HG03460 (cell line): ENCODE data around the gene GRK6.
A peak's percentile ranks its signal among the peaks of the same experiment; 100 is the strongest.

Source experiments
- ATAC-seq: cut with Tn5 transposase; IDR thresholded peaks from one replicate; pipeline ENCODE4 v1.9.1; 2021; ENCODE audit not compliant: unreplicated experiment

The GRK6 gene

DNA sequence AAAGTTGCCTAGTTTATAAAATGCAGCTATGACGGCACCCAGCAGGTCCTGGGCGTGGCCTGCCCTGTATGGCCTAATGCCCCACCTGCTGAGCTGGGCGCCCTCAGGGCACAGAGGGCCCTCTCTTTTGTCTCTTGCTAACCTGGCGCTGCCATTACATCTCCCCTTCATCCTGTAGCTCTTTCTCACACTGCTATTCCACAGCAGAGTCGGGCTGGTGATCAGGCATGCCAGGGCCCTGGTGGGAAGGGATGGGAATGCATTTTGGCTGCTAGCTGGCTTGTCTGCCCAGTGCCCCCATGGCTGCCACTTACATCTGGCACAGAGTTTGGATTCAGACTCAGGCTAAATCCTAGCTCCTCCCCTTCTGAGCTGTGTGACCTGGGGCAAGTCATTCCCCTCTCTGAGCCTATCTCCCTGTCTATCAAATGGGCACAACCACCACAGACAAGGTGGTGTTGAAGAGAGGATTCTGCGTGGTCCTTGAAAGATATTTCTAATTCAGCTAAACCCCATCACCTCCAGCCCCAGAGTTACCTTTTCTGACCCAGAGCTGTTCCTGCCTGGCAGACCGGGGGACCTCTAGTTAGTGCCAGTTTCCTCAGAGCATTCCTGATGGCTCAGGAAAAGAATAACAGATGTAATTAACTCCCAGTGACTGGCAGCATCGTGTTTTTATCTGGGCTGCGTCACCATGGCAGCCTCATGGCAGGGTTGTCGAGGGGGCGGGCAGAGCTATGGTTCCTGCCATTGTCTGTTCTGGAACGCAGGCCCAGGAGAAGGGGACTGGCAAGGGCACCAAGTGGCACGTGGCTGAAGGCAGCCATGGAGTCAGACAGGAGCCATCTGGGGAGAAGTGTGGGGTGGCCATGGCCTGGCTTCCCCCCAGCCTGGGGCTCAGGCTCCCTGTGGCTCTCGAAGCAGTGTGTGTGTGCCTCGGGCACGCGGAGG, 26.5 kb downstream of the GRK6 start:
- ATAC-seq, result no peak

DNA sequence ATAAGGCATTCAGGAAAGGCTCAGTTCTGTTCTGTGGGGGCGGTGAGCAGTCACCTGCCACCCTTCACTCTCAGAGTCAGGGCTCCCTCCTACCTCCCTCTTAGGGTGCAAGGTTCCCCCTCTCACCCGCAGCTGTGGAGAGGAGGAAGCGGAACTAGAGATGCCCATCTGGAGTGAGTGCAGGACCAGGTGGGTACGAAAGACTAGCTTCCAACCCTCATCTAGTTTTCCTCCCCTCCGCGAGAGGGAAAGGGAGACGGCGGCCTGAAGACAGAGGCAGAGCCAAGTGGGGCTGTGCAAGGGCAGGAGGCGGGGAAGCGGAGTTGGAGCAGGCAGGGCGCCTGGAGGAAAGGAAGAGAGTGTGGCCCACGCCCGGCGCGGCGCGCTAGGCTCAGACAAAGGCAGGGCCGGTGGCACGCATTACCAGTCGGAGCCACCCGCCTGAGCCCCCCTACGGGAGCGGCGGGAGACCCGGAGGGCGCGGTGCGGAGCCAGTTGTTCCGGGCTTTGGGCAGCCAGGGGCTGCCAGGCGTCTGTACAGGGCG, 27.4 kb downstream of the GRK6 start:
- ATAC-seq, result no peak

DNA sequence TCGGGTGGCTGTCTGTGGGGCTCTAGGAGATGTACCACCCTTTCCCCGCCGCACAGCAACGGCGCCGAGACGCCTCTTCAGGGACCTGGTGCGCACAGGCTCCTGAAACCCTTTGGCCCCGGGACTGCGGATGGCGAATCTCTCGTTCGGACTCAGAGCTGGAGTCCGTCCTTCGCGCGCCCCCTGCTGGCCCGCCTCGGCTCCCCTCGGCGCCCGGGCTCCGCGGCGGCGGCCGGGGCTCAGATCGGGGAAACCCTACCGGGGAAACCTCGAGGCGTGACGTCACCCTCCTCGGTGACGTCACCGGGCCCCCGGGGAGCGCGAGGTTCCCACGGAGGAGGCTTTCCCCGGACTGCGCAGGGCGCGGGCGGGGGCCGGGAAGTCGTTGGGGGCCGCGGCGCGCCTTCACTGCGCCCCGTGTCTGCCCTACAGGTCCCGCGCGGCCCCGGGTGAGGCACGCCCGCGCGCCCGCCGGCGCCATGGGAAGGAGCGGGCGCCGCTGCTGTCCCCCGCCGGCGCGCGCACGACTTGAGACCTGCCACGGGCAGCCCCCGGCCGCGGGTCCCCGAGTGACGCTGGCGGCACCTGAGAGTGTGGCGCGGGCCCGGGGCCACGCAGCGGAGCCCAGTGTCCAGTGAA, 28.0 kb downstream of the GRK6 start:
- ATAC-seq, result peak; percentile 44

DNA sequence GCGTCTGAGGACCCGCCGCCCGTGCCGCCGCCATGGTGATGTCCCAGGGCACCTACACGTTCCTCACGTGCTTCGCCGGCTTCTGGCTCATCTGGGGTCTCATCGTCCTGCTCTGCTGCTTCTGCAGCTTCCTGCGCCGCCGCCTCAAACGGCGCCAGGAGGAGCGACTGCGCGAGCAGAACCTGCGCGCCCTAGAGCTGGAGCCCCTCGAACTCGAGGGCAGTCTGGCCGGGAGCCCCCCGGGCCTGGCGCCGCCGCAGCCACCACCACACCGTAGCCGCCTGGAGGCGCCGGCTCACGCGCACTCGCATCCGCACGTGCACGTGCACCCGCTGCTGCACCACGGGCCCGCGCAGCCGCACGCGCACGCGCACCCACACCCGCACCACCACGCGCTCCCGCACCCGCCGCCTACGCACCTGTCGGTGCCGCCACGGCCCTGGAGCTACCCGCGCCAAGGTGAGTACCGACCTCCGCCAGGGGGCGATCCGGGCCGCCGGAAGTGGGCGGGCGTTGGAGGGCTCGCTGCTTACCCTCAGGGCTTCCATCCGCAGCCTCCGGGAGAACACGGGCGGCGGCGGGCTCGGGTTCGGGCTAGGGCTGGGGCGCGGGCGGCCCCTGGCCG, 28.7 kb downstream of the GRK6 start:
- ATAC-seq, result peak; percentile 51

DNA sequence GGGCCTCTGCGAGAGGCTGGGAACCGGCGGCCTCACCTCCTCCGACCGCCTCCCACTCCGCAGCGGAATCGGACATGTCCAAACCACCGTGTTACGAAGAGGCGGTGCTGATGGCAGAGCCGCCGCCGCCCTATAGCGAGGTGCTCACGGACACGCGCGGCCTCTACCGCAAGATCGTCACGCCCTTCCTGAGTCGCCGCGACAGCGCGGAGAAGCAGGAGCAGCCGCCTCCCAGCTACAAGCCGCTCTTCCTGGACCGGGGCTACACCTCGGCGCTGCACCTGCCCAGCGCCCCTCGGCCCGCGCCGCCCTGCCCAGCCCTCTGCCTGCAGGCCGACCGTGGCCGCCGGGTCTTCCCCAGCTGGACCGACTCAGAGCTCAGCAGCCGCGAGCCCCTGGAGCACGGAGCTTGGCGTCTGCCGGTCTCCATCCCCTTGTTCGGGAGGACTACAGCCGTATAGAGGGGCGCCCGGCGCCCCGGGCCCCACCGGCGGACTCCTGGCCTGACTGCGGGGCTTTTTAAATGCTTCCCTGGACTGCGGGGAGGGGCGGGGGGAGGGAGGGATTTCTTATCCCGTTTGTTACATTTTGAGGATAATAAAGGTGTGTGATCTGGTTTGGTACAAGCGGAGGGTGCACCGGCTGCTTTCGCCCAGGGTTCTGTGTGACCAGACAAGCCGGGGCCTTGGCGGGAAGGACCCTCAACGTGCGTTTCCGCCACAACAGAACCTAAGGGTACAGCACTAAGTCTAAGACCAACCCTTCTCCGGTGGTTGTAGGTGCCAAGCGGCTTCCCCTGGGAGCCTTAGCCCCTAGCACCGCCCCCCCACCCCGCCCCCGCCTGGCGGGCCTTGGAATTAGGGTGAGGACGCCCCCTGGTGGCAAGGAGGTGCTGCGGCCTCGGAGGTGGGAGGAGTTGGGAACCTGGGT, 29.4 kb downstream of the GRK6 start:
- peak; percentile 16 for ATAC-seq

DNA sequence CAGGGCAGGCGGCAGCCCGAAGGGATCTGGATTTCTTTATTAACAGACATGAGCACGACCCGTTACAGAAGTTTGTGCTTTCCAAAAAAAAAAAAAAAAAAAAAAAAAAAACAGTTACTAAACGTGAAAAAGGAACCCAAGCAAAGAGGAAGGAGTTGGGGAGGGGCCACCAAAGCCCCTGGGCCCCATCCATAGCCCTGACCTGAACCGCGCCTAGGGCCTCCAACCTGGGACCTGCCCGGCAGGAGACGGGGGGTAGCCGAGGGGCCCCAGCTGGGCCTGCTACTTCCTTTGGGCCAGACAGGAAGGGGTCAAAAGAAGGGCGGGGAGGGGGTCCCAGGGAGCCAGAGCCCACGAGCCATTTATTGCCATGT, 30.1 kb downstream of the GRK6 start:
- ATAC-seq, result no peak

DNA sequence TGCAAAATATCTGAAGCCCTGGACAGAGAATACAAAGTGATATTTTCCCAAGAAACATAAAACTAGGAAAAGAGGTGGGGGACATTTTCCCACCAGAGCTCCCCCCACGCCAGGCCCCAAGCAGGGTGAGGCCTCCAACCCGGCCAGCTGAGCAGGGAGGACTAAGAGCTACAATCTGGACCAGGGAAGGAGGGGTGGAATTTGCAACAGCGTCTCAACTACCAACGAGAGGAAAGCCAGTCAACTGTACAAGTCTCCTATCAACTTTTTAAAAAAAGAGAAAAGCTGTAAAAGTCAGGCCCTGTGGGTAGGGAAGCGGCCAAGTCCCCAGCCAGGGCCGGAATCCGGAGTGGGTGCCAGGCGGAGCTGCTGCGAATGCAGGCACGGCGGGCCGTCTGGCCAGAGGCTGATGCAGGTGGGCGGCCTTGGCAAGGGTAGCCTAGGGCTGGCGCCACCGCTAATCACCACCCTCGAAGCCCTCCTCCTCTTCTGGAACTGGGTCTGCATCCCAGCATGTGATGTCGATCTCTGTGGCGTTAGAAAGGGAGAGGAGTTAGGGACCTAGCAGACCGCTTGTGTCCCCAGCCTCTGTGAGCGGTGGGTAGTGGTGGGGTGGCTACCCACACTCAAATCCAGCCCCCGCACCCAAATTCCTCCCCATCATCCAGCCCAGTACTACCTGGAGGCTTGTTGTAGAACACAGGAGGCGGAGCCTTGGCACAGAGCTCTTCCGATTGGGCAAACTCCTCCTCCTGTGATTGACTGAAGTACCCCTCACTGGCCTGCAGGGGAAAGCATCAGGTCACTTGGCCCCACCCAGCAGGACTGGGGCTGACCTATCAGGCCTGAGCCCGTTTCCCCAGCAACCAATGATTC, 30.7 kb downstream of the GRK6 start:
- peak; percentile 34 for ATAC-seq

DNA sequence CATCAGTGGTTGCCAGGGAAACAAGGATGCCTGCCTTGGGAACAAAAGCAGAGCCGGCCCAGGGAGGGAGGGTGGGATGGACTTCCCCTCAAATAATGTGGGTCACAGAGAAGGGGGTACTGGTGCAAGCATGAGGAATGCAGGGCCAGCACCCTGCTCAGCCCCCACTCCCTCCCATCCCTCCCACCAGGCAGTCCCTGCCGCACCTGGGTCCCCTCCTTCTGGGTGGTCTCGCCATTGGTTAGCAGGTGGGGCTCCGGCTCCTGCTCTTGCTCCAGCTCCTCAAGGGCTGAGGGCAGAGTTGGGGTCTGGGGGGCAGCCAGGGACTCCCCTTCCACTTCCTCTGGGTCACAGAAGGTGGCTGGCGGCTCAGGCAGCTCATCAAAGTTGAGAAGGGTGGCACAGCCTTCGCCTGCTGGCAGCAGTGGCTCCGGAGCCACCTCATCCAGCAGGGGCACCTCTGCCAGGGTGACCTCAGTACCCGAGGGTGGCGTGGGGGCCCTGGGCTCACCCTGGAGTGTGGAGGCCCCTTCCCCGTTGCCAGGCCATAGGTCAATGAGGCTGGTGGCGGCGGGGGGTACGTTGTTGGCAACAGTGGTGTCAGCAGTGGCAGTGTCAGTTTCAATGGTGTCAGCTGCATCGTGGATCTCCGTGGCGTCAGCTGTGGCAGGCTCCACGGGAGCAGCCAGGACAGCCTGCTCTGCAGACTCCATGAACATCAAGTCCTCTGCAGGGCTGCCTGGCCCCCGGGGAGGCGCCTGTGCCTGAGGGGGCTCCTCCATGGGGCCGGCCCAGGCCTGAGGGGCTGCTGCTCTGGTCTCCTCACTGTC, 31.6 kb downstream of the GRK6 start:
- no peak for ATAC-seq

DNA sequence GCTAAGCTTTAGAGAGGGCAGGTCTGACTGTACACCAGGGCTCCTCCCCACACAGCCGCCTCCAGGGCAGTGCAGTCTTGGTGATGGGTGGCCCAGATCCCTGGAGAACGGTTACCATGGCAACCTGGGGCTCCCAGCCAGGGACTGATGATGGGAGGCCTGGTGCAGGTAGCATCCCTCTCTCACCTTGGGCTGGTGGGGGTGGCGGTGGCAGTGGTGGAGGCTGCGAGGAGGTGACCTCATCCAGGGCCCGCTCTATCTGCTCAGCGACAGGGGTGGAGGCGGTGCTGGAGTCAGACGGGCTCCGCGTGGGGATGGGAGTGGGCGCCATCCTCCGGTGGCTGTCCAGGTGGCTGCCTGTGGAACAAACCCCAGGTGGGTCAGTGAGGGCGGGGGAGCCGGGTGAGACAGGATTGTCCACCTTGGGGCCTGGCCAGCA, 32.5 kb downstream of the GRK6 start:
- ATAC-seq, result no peak

DNA sequence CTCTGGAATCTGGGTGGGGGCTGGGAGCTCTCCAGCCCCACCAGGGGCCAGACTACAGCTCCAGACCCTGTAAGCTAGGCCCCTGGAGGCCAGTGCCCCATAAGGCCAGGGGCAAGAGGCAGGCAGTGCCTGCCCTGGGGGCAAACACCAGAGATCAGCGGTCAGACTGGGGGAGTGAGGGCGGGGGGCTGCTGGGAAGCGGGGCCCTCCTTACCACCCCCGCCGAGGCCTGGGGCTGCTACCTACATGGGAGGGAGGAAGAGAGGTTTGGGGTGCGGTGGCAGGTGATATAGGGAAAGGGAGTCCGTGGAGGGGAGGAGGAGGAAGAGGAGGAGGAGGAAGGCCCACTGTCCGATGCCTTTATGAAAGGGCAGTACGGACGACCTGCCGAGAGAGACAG, 32.9 kb downstream of the GRK6 start:
- no peak for ATAC-seq

DNA sequence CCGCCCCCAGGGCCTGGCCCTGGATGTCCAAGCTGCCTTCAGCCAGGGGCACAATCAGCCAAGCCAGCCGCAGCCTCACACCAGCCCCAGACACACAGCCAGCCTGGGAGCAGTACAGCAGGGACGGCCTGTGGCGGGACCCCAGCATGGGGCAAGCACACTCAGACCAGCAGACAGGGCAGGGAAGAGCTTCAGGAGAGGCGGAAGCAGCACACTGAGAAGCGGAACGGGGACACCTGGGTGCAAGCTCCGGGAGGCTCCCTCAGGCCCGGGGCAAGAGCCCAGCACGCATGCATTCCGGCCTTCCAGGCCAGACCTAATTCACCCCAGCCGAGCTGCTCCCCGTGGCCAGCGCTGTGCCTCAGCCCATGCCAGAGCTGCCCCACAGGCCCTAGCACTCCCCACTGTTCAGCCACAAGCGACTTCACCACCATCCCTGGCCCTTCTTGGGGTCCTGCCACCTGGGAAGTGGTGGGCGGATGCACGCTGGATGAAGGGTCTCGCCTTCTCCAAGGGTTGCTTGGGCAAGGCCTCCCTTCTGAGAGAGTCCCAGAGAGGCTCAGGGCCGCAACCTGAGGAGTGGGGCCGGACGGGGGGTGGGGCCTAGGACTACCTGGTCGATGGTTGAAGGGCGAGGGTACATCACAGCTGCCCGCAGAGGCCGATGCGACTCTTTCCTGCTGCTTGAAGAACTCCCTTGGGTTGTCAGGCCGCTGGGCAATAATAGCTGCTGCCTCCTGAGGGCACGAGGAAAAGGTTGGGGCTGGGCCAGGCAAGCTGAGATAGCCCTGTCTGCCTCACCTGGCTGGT, 33.5 kb downstream of the GRK6 start:
- ATAC-seq, result no peak

DNA sequence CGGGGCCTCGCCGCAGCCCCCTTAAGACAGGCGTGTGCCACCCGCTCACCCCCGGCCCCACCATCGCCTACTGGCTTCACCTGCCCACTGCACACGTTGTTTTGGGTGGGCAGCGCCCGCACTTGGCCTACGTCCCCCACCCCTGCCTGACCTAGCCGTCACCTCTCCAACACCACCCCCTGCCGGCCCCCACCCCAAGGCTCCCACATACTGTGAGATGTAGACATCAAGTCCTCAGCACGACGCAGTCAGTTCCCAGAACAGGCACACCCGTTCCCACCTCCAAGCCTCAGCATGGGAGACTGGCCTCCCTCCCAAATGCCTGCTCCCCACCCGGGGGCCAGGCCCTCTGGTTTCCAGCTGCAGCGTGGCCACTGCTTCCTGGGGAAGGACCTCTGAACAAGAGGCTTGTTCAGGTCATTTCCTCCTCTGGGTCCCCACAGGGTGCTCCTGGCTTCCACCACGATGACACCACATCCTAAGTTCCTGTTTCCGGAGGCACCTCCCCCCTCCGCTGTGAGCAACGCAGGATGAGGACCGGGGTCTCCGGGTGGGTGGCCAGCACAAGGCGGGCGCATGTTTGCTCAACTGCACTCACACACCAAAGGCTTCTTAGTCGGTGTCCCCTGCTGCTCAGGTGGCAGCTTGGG, 35.7 kb downstream of the GRK6 start:
- no peak for ATAC-seq

DNA sequence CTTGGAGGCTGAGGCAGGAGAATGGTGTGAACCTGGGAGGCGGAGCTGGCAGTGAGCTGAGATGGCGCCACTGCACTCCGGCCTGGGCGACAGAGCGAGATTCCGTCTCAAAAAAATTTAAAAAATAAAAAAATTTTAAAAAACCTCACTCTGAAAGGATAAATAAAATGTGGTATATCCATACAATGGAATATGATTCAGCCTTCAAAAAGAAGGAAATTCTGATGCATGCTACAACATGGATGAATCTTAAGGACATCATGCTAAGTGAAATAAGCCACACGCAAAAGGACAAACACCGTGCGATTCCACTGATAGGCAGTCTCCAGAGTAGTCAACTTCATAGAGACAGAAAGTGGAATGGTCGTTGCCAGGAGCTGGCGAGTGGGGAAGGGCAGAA, 38.6 kb downstream of the GRK6 start:
- ATAC-seq, result no peak

DNA sequence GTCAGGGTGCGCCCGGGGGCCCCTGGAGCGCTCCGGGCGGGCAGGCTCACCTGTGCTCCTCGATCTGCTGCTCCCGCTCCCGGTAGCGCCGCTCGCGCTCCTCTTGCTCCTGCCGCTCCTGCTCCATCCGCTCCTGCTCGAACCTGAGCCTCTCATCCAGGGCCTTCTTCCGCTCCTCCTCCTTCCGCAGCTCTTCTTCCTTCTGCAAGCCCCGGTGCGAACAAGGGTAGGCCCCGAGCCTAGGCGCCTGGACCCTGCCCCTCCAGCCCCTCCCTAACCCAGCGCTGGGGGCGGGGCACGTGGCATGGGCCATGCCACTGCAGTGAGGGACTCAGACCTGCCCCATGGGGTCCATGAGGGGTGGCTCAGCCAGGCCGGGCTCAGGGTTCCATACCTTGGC, 40.4 kb downstream of the GRK6 start:
- ATAC-seq, result no peak

DNA sequence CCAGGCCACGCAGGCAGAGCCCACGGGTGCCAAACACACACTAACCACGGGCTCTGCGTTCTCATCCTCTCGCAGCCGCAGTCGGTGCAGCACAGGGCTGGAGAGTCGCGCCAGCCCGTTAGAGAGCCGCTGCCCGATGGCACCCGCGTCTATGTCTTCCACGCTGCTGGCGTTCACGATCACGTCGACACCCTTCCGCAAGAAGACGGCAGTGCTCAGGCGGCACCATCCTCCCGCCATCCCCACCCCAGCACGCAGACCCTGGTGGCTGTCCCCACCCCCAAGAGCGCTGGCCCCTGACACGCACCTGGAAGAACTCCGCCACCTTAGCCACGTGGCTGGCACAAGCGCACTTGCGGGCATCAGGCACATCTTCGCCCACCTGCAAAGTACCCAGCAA, 41.0 kb downstream of the GRK6 start:
- ATAC-seq, result no peak

DNA sequence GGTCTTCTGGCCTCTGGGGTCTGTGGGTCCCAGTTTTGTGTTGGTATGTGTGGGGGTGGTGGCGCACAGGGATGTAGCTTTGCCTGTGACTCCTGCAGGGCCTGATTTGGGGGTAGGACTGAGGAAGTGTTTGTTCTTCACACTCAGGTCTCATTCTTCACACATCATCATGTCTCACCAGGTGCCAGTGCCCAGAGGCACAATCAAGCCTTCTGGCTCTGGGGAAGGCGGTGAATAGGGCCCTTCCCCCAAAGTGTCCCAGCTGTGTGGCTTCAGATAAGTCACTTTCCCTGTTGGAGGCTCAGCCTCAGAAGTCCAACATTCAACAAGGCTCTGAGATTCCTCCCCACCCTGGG, 41.8 kb downstream of the GRK6 start:
- ATAC-seq, result no peak
